Renal cortical epithelial cell (primary cell): ENCODE measurements around the gene KIF19. TPM values are rescaled to one million over a fixed set of nuclear protein-coding genes. Genes with fewer than 3 reads are reported as not detected.

Source experiments
- DNase-seq: peaks from one replicate; pipeline ENCODE4 v3.0.0-alpha.2; 2011; ENCODE audit warnings: low read depth
- total RNA-seq: library from RNA; depleted of rRNA; stranded (reverse); fragments of >200 nt; gene quantifications from 2 replicates; pipeline ENCODE4 v1.2.3, GENCODE V29; 2014

KIF19 gene
- total RNA-seq, 1 donor from 2014 or later: not detected

DNA sequence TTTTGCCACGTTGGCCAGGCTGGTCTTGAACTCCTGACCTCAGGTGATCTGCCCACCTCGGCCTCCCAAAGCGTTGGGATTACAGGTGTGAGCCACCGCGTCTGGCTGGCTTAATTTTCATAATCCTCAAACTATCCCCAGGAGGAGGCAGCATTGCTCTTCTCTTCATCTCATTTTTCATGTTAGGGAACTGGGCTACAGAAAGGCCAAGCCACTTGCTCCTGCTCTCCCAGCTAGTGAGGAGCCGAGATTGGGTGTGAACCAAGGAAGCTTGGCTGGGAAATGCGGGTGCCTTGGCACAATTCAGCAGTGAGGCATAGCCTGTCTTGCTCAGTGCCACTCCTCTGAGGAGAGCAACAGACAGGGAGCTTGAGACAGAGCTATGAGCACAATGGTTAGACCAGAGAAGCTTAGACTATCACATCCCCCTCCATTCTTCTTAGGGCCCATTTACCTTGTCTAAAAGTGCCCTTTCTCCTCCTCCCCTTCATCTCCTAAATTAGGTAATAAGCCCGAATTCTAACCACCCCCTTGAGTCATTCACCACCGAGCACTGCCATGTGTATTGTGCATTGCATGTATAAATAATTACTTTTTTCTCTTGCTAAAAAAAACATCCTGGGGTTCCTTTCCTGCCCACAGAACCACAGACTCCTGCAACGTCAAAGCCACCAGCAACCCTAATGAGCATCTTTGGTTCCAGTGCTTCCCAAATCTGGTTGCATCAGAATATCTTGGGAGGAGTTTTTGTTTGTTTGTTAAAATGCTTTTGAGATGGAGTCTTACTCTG lies 20.0 kb upstream of the KIF19 start:
- no peak for DNase-seq

DNA sequence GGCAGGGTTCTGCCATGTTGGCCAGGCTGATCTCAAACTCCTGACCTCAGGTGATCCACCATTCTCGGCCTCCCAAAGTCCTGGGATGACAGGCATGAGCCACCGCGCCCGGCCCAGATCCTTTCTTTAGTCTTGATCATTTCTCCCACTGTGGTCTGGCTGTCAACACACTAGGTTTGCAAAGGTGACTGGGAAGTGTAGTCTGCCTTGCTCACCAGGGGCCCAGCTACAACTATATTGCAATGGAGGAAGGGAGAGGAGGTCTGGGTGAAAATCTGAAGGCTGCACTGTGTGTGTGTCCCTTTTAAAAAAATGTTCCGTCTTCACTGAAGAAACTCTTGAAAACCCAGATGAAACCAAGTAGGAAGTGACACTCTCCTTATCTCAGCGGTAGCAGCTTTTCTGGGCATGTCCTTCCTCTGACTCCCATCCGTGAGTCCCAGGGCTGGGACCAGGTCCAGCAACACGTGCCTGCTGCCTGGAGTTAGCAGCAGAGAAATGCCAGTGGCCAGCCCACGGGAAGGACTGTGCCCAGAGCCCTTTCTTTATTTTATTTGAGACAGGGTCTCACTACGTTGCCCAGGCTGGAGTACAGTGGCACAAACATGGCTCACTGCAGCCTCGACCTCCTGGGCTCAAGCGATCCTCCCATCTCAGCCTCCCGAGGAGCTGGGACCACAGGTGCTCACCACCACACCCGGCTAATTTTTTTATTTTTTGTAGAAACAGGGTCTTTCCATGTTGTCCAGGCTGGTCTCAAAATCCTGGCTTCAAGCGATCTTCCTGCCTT lies 17.8 kb upstream of the KIF19 start:
- no peak for DNase-seq

GRCh38 chr17:74309902-74310301 lies 16.1 kb upstream of the KIF19 start:
- DNase-seq: no peak

- DNase-seq: no peak
These were observed 11.1 kb upstream of the KIF19 start for GRCh38 chr17:74314877-74315276.

- no peak for DNase-seq
These were observed 9.8 kb upstream of the KIF19 start for GRCh38 chr17:74316220-74316619.

DNA sequence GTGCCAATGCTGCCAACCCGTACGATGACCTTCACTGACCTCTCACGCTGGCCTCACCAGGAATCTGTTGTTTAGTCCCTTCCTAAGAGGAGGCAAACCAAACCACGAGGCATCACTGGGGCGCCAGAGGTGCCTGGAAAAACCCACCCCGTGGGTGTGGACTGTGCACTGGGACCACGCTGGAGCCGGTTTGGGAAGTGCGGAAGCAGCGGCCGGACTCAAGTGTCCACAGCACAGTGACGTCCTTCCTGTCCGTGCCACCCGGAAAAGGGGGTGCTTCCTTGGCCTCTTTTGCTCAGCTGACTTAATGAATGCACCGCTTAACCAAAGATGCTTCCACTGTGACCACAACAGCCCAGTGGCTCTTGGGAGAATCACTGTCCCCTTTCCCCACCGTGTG lies 9.0 kb upstream of the KIF19 start:
- no peak for DNase-seq

DNA sequence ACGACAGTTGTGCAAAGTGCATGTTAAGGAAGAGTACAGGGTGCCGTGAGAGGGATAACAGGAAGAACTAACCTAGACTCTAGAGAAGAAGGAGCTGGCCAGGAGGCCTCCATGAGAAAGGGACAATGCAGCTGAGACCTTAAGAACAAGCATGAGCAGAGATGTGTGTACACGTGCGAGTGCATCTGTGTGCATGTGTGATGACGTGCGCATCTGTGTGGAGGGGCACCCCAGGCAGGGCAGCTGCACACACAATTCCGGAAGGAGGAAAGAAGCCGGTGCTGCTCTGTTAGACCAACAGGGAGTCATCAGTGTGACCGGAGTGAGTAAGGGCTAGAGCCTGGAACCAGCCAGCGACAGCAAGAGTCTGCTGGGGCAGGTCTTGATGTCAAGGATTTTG lies 7.6 kb upstream of the KIF19 start:
- no peak for DNase-seq

- DNase-seq: no peak
These were observed 1.5 kb upstream of the KIF19 start for GRCh38 chr17:74324521-74324920.

DNA sequence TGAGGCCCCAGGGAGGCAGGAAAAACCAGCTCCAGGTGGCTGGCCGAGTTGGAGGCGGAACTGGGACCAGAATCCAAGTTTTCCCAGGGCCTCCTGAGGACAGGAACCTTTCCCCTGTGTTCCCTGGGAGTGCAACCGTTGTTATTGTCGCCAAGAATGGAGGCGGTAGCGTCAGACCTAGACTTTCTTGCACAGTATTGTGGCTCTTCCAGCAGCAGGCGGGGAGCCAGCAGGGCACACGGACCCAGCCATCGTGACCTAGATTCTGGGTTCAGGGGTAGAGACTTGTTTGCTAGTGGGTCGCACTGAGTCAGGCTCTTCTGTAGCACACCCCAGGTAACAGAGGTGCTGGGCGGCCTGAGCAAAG lies 667 bp upstream of the KIF19 start:
- no peak for DNase-seq

DNA sequence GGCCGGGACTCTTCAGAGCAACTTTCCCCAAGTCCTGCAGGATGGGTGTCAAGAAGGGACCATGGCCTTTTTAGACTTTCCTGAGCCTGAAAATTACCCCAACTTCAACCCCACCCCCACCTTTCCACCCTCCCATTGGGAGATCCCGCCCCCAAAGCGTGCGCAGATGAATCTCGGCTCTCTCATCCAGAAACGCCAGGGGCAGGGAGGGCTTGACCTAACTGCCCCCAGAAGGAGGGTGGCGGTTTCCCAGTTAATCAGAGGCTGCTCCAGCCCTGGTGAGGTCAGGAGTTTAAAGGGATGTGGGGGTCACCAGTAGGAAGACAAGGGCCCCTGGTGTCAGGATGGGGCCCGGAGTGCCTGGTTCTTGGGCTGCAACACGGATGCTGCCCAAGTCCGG lies 480 bp downstream of the KIF19 start:
- no peak for DNase-seq

DNA sequence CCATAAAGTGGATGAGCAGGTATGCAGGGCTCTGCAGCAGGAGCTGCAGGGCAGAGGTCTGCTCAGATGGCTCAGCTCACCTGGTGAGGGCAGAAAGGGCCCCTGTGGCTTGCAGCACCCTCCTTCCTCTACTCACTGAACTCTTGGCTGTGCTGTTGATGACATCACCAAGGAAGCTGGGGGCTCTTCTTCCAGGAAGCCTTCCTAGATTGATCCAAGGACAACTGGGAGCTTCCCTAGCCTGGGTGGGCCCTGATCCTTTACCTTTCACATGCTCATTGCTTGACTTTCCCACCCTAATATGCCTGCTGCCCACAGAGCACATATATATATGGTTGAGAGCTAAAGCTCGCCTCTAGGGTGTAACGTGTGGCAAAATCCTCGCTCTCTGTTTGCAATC lies 2.5 kb downstream of the KIF19 start:
- DNase-seq: no peak

DNA sequence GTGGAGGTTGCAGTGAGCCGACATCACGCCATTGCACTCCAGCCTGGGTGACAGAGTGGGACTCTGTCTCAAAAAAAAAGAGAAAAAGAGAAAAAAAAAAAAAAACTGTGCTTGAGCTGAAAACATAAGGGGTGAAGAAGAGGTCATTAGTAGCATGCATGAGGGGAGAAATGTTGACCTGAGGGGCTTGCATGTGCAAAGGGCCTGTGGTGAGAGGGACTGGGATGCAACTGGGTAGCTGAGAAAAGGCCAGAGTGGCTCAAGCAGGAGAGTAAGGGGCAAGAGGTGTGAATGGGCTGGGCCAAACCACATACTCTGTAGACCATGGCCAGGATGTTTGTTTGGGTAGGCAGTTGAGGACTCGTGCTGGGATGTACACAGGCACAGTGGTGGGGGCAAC lies 3.4 kb downstream of the KIF19 start:
- DNase-seq: no peak

- no peak for DNase-seq
These were observed 4.4 kb downstream of the KIF19 start for GRCh38 chr17:74330446-74330845.

GRCh38 chr17:74332017-74332650 lies 6.1 kb downstream of the KIF19 start:
- DNase-seq: no peak

GRCh38 chr17:74332763-74333283 lies 6.8 kb downstream of the KIF19 start:
- no peak for DNase-seq

- no peak for DNase-seq
These were observed 8.5 kb downstream of the KIF19 start for GRCh38 chr17:74334393-74335039.

DNA sequence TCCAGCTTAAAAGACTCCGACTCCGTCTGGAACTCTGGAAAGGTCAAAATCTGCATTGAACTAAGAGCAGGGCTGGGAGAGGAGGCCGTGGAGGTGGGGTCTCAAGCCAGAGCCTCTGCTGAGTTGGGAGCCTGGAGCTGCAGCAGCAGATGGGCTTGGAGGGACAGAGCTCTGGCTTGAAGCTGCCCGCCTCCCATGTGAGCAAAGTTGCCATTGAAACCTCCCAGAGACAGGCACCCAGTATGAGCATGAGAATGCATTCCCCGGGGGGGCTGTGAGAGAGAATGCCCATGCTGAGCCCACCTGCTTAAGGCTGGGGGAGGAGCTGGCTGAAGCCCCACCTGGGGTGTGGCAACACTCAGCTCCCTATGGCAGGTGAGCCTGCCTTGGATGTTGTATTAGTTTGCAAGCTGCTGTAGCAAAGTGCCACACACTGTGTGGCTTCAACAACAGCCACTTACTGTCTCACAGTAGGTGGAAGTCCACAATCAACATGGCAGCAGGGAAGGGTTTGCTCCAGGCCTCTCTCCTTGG lies 9.6 kb downstream of the KIF19 start:
- DNase-seq: no peak

- DNase-seq: no peak
These were observed 10.3 kb downstream of the KIF19 start for GRCh38 chr17:74336307-74336706.

DNA sequence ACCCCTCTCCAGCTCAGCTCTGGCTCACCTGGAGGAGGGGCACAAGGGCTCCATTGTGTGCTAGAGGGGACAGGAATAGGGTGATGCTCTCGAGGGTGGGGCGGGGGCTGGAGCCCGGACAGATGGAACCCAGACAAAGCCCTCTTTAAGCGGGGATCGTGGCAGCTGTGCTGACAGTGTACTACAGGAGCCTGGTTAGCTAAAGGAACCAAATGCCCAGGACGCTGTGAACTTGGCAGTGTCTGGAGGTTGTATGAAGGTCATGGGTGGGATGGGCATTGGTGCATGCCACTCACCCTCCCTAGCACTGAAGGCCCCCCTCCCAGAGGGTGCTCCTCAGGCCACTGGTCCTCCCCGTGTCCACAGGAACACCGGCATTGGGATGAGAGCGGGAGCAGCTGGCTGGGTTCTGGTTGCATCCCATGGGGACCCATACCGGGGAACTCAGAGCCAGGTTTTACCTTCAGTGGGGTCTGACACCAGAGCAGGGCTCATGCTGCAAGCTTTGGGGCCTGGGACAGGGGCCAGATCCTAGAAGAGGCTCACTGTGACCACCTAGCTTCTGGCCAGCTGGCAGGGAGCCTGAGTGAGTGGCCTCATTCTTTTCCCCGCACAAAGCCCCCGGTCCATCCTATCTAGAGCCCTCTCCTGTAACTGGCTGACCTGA lies 11.9 kb downstream of the KIF19 start:
- DNase-seq: no peak

DNA sequence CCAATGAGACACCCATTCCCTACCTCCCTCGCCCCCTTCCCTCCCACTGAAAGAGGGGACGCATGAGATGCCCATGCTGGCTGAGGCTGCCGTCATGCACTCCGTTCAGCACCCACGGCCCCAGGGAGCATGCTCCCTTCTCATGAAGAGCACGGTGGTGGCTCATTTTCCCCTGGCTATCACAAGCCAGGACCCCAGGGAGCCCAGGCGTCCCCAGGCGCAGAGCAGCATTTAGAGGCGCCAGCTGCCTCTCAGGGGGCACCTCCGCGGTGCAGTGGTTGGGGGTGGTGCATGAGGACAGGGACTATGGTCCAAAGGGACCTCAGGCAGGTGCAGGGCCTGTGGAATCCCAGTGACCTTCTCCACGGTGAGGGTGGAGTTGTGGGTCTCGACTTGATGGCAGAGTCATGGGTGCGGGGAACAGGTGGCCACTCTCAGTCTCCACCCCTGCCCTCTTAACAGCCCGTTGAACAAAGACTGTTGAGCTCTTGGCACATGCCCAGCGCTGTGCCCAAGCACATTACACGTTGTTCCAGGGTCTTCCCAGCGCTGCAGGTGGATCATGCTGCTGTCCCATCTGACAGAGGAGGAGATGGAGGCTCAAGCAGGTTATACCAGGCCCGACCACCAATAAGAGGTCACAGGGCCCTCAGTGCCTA lies 13.6 kb downstream of the KIF19 start:
- DNase-seq: no peak
